SK-N-SH treated with all-trans-retinoic acid at 6 μM for 48 hours (cell line): Measurements from ENCODE around the gene TCAP.
A peak's percentile ranks its signal among the peaks of the same experiment; 100 is the strongest.

Experiments used
- ATAC-seq: fragments of 200-7000 bp; cut with Tn5 transposase; 3 replicates; pipeline ENCODE4 v1.9.1; 2020; ENCODE audit warnings: mild to moderate bottlenecking, moderate library complexity
- ARNTL ChIP-seq: fragments of 450-650 bp; formaldehyde crosslinking; IDR thresholded peaks from 2 replicates; pipeline ENCODE4 v1.5.0; 2020; ENCODE audit warnings: low read depth, mild to moderate bottlenecking, moderate library complexity, borderline replicate concordance
- BACH2 ChIP-seq: fragments of 250-450 bp; sonication (Bioruptor Pico); IDR thresholded peaks from 2 replicates; pipeline ENCODE4 v1.9.0; 2021; ENCODE audit warnings: mild to moderate bottlenecking, borderline replicate concordance
- CREB5 ChIP-seq: fragments of 250-450 bp; sonication (Bioruptor Pico); IDR thresholded peaks from 2 replicates; pipeline ENCODE4 v1.5.1; 2020; ENCODE audit warnings: low read depth, mild to moderate bottlenecking, moderate library complexity
- CSDC2 ChIP-seq: fragments of 250-450 bp; sonication (Bioruptor Pico); IDR thresholded peaks from 2 replicates; pipeline ENCODE4 v1.5.0; 2020; ENCODE audit warnings: mild to moderate bottlenecking, moderate library complexity
- ESRRG ChIP-seq: fragments of 250-450 bp; sonication (Bioruptor Pico); IDR thresholded peaks from 2 replicates; pipeline ENCODE4 v1.6.1; 2021; ENCODE audit warnings: mild to moderate bottlenecking
- GLIS3 ChIP-seq: fragments of 250-450 bp; sonication (Bioruptor Pico); IDR thresholded peaks from 2 replicates; pipeline ENCODE4 v1.5.0; 2020; ENCODE audit warnings: mild to moderate bottlenecking, moderate library complexity
- ISL1 ChIP-seq: fragments of 250-450 bp; sonication (Bioruptor Pico); IDR thresholded peaks from 2 replicates; pipeline ENCODE4 v2.1.2; 2022; ENCODE audit warnings: mild to moderate bottlenecking, moderate library complexity
- OSR1 ChIP-seq: fragments of 250-450 bp; sonication (Bioruptor Pico); IDR thresholded peaks from 2 replicates; pipeline ENCODE4 v1.8.0; 2022; ENCODE audit warnings: moderate library complexity, mild to moderate bottlenecking, inconsistent platforms
- PATZ1 ChIP-seq: fragments of 250-450 bp; sonication (Bioruptor Pico); IDR thresholded peaks from 2 replicates; pipeline ENCODE4 v1.8.0; 2020; ENCODE audit warnings: mild to moderate bottlenecking, moderate library complexity, borderline replicate concordance
- PPARA ChIP-seq: fragments of 250-450 bp; sonication (Bioruptor Pico); IDR thresholded peaks from 2 replicates; pipeline ENCODE4 v1.5.0; 2020; ENCODE audit warnings: mild to moderate bottlenecking, borderline replicate concordance
- RARB ChIP-seq: fragments of 250-450 bp; sonication (Bioruptor Pico); IDR thresholded peaks from 2 replicates; pipeline ENCODE4 v1.8.0; 2021; ENCODE audit warnings: mild to moderate bottlenecking, moderate library complexity
- SNAI2 ChIP-seq: fragments of 250-450 bp; sonication (Bioruptor Pico); IDR thresholded peaks from 2 replicates; pipeline ENCODE4 v1.5.0; 2020; ENCODE audit warnings: mild to moderate bottlenecking, moderate library complexity
- TCF4 ChIP-seq: fragments of 250-450 bp; sonication (Bioruptor Pico); IDR thresholded peaks from 2 replicates; pipeline ENCODE4 v1.8.0; 2021; ENCODE audit warnings: mild to moderate bottlenecking, moderate library complexity, borderline replicate concordance
- TSHZ2 ChIP-seq: fragments of 250-450 bp; sonication (Bioruptor Pico); IDR thresholded peaks from 2 replicates; pipeline ENCODE4 v1.5.0; 2020; ENCODE audit warnings: mild to moderate bottlenecking, moderate library complexity
- ZC3H10 ChIP-seq: fragments of 250-450 bp; sonication (Bioruptor Pico); IDR thresholded peaks from 2 replicates; pipeline ENCODE4 v1.5.1; 2021; ENCODE audit warnings: mild to moderate bottlenecking, moderate library complexity
- ZFP3 ChIP-seq: fragments of 250-450 bp; sonication (Bioruptor Pico); IDR thresholded peaks from 2 replicates; pipeline ENCODE4 v1.5.0; 2020; ENCODE audit warnings: mild to moderate bottlenecking, moderate library complexity
- ZFP30 ChIP-seq: fragments of 450-650 bp; formaldehyde crosslinking; IDR thresholded peaks from 2 replicates; pipeline ENCODE4 v1.5.0; 2022; ENCODE audit warnings: mild to moderate bottlenecking, moderate library complexity
- ZNF565 ChIP-seq: fragments of 450-650 bp; formaldehyde crosslinking; conservative IDR thresholded peaks from 2 replicates; pipeline ENCODE4 v1.5.0; 2020; ENCODE audit warnings: low read depth, mild to moderate bottlenecking, moderate library complexity
- ZNF70 ChIP-seq: fragments of 450-650 bp; formaldehyde crosslinking; IDR thresholded peaks from 2 replicates; pipeline ENCODE4 v1.5.0; 2020; ENCODE audit warnings: mild to moderate bottlenecking, moderate library complexity

Gene TCAP

GRCh38 chr17:39642291-39643074 is 22.7 kb upstream of the TCAP start:
- TF ChIP-seq PATZ1 (CRISPR knock-in tag) (no peak), ZC3H10 (CRISPR knock-in tag) (no peak), PPARA (CRISPR knock-in tag) (no peak), ARNTL (CRISPR knock-in tag) (no peak), CREB5 (no peak), ZFP3 (CRISPR knock-in tag) (no peak), ZNF70 (CRISPR knock-in tag) (no peak)
- no peak for ATAC-seq

GRCh38 chr17:39643271-39643670 is 21.9 kb upstream of the TCAP start:
- TF ChIP-seq SNAI2 (CRISPR knock-in tag) (no peak), ZNF565 (CRISPR knock-in tag) (no peak), ESRRG (CRISPR knock-in tag) (no peak), TCF4 (no peak), PATZ1 (CRISPR knock-in tag) (no peak)
- peak; percentile 68 for ATAC-seq

GRCh38 chr17:39647256-39647655 is 17.9 kb upstream of the TCAP start:
- no peak for TF ChIP-seq RARB (CRISPR knock-in tag)
- TF ChIP-seq ZNF565 (CRISPR knock-in tag), result no peak
- TF ChIP-seq ZFP30 (CRISPR knock-in tag), result no peak
- no peak for TF ChIP-seq TSHZ2 (CRISPR knock-in tag)
- no peak for TF ChIP-seq CREB5
- no peak for TF ChIP-seq PPARA (CRISPR knock-in tag)
- ATAC-seq, result no peak

GRCh38 chr17:39648616-39649366 is 16.4 kb upstream of the TCAP start:
- ATAC-seq, result no peak
- TF ChIP-seq ISL1 (CRISPR knock-in tag) (no peak), ARNTL (CRISPR knock-in tag) (no peak), TCF4 (no peak), CSDC2 (CRISPR knock-in tag) (no peak), GLIS3 (CRISPR knock-in tag) (no peak), ESRRG (CRISPR knock-in tag) (no peak), ZFP30 (CRISPR knock-in tag) (no peak), SNAI2 (CRISPR knock-in tag) (no peak), BACH2 (CRISPR knock-in tag) (no peak), TSHZ2 (CRISPR knock-in tag) (no peak), OSR1 (CRISPR knock-in tag) (no peak)
